ENCODE results near the gene CRTC3. TPM values are rescaled to one million over a fixed set of nuclear protein-coding genes. Genes with fewer than 3 reads are reported as not detected.
A peak's percentile ranks its signal among the peaks of the same experiment; 100 is the strongest.

CRTC3 gene
- total and polyA plus RNA-seq, 2 of the 13 experiments (the other 11 are each of a cell fraction or from before 2014, with no cell fraction given), result 8.4 to 11.8 TPM

DNA sequence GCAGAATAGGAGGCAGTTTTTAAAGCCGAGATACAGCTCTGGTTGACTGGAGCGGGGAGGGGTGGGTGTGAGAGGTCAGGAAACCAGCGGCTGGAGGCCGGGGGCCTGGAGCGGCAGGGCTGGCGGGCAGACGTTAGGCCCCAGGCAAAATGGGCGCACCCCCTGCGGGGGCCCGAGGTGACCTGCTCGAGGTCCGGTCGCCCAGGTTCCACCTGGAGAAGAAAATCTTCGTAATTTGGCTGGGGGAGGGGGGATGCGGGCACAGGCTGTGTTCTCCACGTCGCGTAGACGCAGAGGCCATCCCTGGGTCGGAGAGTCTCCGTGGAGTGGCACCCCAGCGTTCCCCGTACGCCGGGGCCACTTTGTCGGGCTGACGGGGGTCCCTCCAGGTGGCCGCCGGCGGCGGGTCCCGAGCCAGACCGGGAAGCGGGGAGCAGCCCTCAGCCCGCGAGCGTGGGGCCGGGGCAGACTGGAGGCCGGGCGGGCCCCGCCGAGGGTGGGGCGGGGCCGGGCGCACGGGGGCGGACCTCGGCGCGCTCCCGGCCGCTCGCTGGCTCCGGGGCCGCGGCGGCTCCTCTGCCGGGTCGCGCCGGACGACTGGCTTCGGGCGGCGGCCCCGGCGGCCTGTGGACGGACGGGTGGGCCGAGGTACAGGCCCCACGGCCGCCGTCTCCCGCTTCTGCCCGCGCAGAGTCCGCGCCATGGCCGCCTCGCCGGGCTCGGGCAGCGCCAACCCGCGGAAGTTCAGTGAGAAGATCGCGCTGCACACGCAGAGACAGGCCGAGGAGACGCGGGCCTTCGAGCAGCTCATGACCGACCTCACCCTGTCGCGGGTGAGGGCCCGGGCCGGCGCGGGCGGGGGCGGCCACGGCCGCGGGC lies at the start of gene CRTC3 (continued):
- TF ChIP-seq ZNF552 (CRISPR knock-in tag; IDR thresholded peaks at IDR 0.05; ENCODE audit: borderline replicate concordance) (0 out of 2 replicates have a peak, but pooled peaks have one; percentile 53), ZNF674 (CRISPR knock-in tag; IDR thresholded peaks at IDR 0.05; ENCODE audit: low read depth) (0 out of 2 replicates have a peak, but pooled peaks have one; percentile 57), SP4 (CRISPR knock-in tag; IDR thresholded peaks at IDR 0.05) (0 out of 2 replicates have a peak, but pooled peaks have one; percentile 7), ZSCAN21 (CRISPR knock-in tag; IDR thresholded peaks at IDR 0.05; ENCODE audit: borderline replicate concordance) (peak; percentile 60; the same call in 1 of the 2 replicates), SPEN (CRISPR knock-in tag; IDR thresholded peaks at IDR 0.05; ENCODE audit: low read depth) (peak; percentile 25; the same call in 1 of the 2 replicates), SP5 (CRISPR knock-in tag; IDR thresholded peaks at IDR 0.05; ENCODE audit: borderline replicate concordance, low read depth) (no peak), ELF3 (CRISPR knock-in tag; IDR thresholded peaks at IDR 0.05) (no peak; the same call in 1 of the 2 replicates), ATF4 (CRISPR knock-in tag; IDR thresholded peaks at IDR 0.05) (no peak), ZNF777 (CRISPR knock-in tag; IDR thresholded peaks at IDR 0.05) (peak; percentile 94), ZNF343 (CRISPR knock-in tag; IDR thresholded peaks at IDR 0.05) (peak; percentile 24; the same call in 1 of the 2 replicates), ZNF639 (CRISPR knock-in tag; conservative IDR thresholded peaks at IDR 0.05) (no peak), PAX8 (CRISPR knock-in tag; IDR thresholded peaks at IDR 0.05; ENCODE audit: borderline replicate concordance) (0 out of 2 replicates have a peak, but pooled peaks have one; percentile 19), MAX (IDR thresholded peaks at IDR 0.05) (peak; percentile 57; the same call in 1 of the 2 replicates), AGO1 (IDR thresholded peaks at IDR 0.05; ENCODE audit: low read depth, low read length, poor library complexity, severe bottlenecking) (peak; percentile 61), ZNF446 (CRISPR knock-in tag; IDR thresholded peaks at IDR 0.05) (peak; percentile 54; the same call in 1 of the 2 replicates), ZFYVE20 (CRISPR knock-in tag; IDR thresholded peaks at IDR 0.05; ENCODE audit: borderline replicate concordance, low read depth) (0 out of 2 replicates have a peak, but pooled peaks have one; percentile 3), YY1 (IDR thresholded peaks at IDR 0.05; ENCODE audit: insufficient read depth, insufficient replicate concordance, low read depth, low read length) (peak; percentile 68), HNRNPLL (IDR thresholded peaks at IDR 0.05; ENCODE audit: low read depth, low read length, poor library complexity, severe bottlenecking) (peak; percentile 27), ZNF138 (CRISPR knock-in tag; IDR thresholded peaks at IDR 0.05; ENCODE audit: low read depth) (0 out of 2 replicates have a peak, but pooled peaks have one; percentile 33), THAP8 (CRISPR knock-in tag; IDR thresholded peaks at IDR 0.05; ENCODE audit: borderline replicate concordance) (0 out of 2 replicates have a peak, but pooled peaks have one; percentile 40), SAFB2 (CRISPR knock-in tag; IDR thresholded peaks at IDR 0.05; ENCODE audit: borderline replicate concordance, low read depth) (0 out of 2 replicates have a peak, but pooled peaks have one; percentile 31), GABPB1 (CRISPR knock-in tag; IDR thresholded peaks at IDR 0.05) (peak; percentile 29; the same call in 1 of the 2 replicates), ZSCAN31 (CRISPR knock-in tag; IDR thresholded peaks at IDR 0.05; ENCODE audit: low read depth) (0 out of 2 replicates have a peak, but pooled peaks have one; percentile 27), ZFP36L2 (CRISPR knock-in tag; IDR thresholded peaks at IDR 0.05) (no peak), ZBTB3 (CRISPR knock-in tag; IDR thresholded peaks at IDR 0.05; ENCODE audit: borderline replicate concordance, low read depth) (no peak)
